HepG2 (cell line): Measurements from ENCODE around the gene SPATA25. TPM values are rescaled to one million over a fixed set of nuclear protein-coding genes. Genes with fewer than 3 reads are reported as not detected.

Source experiments
- AGO2 ChIP-seq: fragments of 200-400 bp; formaldehyde crosslinking; optimal IDR thresholded peaks from 2 replicates; pipeline ENCODE3; 2017; ENCODE audit warnings: mild to moderate bottlenecking, low read depth, low read length, moderate library complexity
- CREM ChIP-seq, 2 experiments: sonication (generic) in 1 of 2; formaldehyde crosslinking in 1 of 2; IDR thresholded peaks; 2 replicates each; pipeline versions ENCODE4 v1.4.0 to v1.6.1; 2016 to 2020; ENCODE audit warnings: antibody characterized with exemption in 1 of 2, mild to moderate bottlenecking in 1 of 2, missing genetic modification reagents in 1 of 2
- HNF4A ChIP-seq: sonication (generic); formaldehyde crosslinking; IDR thresholded peaks from 2 replicates; pipeline ENCODE4 v1.4.0; 2020; ENCODE audit warnings: missing genetic modification reagents
- IKZF1 ChIP-seq: fragments of 450-650 bp; IDR thresholded peaks from 2 replicates; pipeline ENCODE4 v1.7.1; 2016
- KAT7 ChIP-seq: IDR thresholded peaks from 2 replicates; pipeline ENCODE4 v1.6.1; 2018; ENCODE audit warnings: borderline replicate concordance, missing compliant biosample characterization
- MATR3 ChIP-seq: sonication (generic); formaldehyde crosslinking; IDR thresholded peaks from 2 replicates; pipeline ENCODE4 v1.4.0; 2020; ENCODE audit warnings: missing genetic modification reagents
- NFE2L2 ChIP-seq: fragments of 150-350 bp; IDR thresholded peaks from 2 replicates; pipeline ENCODE4 v1.6.1; 2014; ENCODE audit warnings: low read length
- NFYC ChIP-seq: IDR thresholded peaks from 2 replicates; pipeline ENCODE4 v1.6.1; 2016; ENCODE audit warnings: missing genetic modification reagents, missing compliant biosample characterization
- RERE ChIP-seq: IDR thresholded peaks from 2 replicates; pipeline ENCODE4 v1.6.1; 2016; ENCODE audit warnings: low read depth, missing genetic modification reagents, missing compliant biosample characterization
- SUZ12 ChIP-seq: fragments of 150-350 bp; IDR thresholded peaks from 2 replicates; pipeline ENCODE4 v1.6.1; 2014; ENCODE audit warnings: low read depth, low read length
- TOPORS ChIP-seq: sonication (generic); formaldehyde crosslinking; IDR thresholded peaks from 2 replicates; pipeline ENCODE4 v1.8.0; 2023; ENCODE audit warnings: mild to moderate bottlenecking, missing genetic modification reagents
- TP53 ChIP-seq: sonication (generic); formaldehyde crosslinking; conservative IDR thresholded peaks from 2 replicates; pipeline ENCODE4 v1.4.0; 2020; ENCODE audit warnings: missing genetic modification reagents
- ZBTB26 ChIP-seq: IDR thresholded peaks from 2 replicates; pipeline ENCODE4 v1.6.1; 2016; ENCODE audit warnings: missing compliant biosample characterization, missing genetic modification reagents, borderline replicate concordance
- ZNF224 ChIP-seq: sonication (generic); formaldehyde crosslinking; IDR thresholded peaks from 2 replicates; pipeline ENCODE4 v1.5.0; 2020; ENCODE audit warnings: mild to moderate bottlenecking, missing genetic modification reagents
- ZNF282 ChIP-seq: fragments of 450-650 bp; IDR thresholded peaks from 2 replicates; pipeline ENCODE4 v1.6.1; 2018; ENCODE audit not compliant: partially characterized antibody
- ZNF441 ChIP-seq: sonication (generic); formaldehyde crosslinking; IDR thresholded peaks from 2 replicates; pipeline ENCODE4 v1.7.0; 2021; ENCODE audit warnings: missing genetic modification reagents, borderline replicate concordance
- ZNF687 ChIP-seq: sonication (generic); formaldehyde crosslinking; IDR thresholded peaks from 2 replicates; pipeline ENCODE4 v1.5.1; 2020; ENCODE audit warnings: mild to moderate bottlenecking, missing genetic modification reagents, moderate library complexity
- ZNF879 ChIP-seq: sonication (generic); formaldehyde crosslinking; IDR thresholded peaks from 2 replicates; pipeline ENCODE4 v1.8.1; 2023; ENCODE audit warnings: missing genetic modification reagents
- ZNF883 ChIP-seq: sonication (generic); formaldehyde crosslinking; IDR thresholded peaks from 2 replicates; pipeline ENCODE4 v1.5.1; 2020; ENCODE audit warnings: mild to moderate bottlenecking, missing genetic modification reagents; ENCODE audit errors: not compliant biosample characterization
- polyA plus RNA-seq, 8 experiments: library from polyadenylated mRNA; depleted of rRNA in 3 of 8; stranded (reverse) in 7 of 8; unstranded in 1 of 8; fragments of >200 nt; fragmentation: Illumina TruSeq in 4 of 8; extraction: Trizol in 4 of 8; gene quantifications; 2 replicates each; pipeline versions ENCODE4 v1.2.1 to v1.2.3, GENCODE V29; 2011 to 2016; ENCODE audit warnings: low read depth in 4 of 8, missing spikeins in 1 of 8, mixed read lengths in 1 of 8; ENCODE audit not compliant: insufficient read depth in 1 of 8
- total RNA-seq, 5 experiments: library from RNA; depleted of rRNA; stranded (reverse); fragments of >200 nt; fragmentation: Illumina TruSeq; extraction: Trizol; gene quantifications; 2 replicates each; pipeline ENCODE4 v1.2.3, GENCODE V29; 2016; ENCODE audit warnings: low read depth in 1 of 5

Gene SPATA25
- total and polyA plus RNA-seq, 2 of the 13 experiments (the other 11 are each of a cell fraction or from before 2014, with no cell fraction given), result 4.8 to 7.6 TPM

- no peak for TF ChIP-seq KAT7 (CRISPR knock-in tag)
- no peak for TF ChIP-seq ZNF282
- TF ChIP-seq CREM (IDR thresholded peaks at IDR 0.05), result no peak
- no peak for TF ChIP-seq CREM (CRISPR knock-in tag; IDR thresholded peaks at IDR 0.05)
- no peak for TF ChIP-seq HNF4A (CRISPR knock-in tag)
- TF ChIP-seq TOPORS (CRISPR knock-in tag), result 0 out of 2 replicates have a peak, but pooled peaks have one; percentile 28
- TF ChIP-seq ZNF224 (CRISPR knock-in tag), result no peak
- no peak for TF ChIP-seq ZNF879
- no peak for TF ChIP-seq NFE2L2
- no peak for TF ChIP-seq TP53
- no peak; the same call in 1 of the 2 replicates for TF ChIP-seq ZBTB26
- TF ChIP-seq SUZ12, result no peak
- peak; percentile 87 for TF ChIP-seq ZNF687 (CRISPR knock-in tag)
- no peak for TF ChIP-seq NFYC (CRISPR knock-in tag)
- TF ChIP-seq RERE (CRISPR knock-in tag), result no peak
- TF ChIP-seq ZNF441 (CRISPR knock-in tag), result no peak
- peak; percentile 65 for TF ChIP-seq ZNF883 (CRISPR knock-in tag)
- TF ChIP-seq AGO2, result peak; percentile 25
- no peak for TF ChIP-seq IKZF1
- TF ChIP-seq MATR3 (CRISPR knock-in tag), result no peak
Measured at GRCh38 chr20:45911486-45912343, 24.3 kb upstream of the SPATA25 start, which contains the start of gene PLTP (continued).
